ENCODE measurements around the gene ARHGAP6. TPM values are rescaled to one million over a fixed set of nuclear protein-coding genes. Genes with fewer than 3 reads are reported as not detected.

Gene ARHGAP6
- total and polyA plus RNA-seq, 7 donors, result 1.8 to 20.6 (median 6.4) TPM

DNA sequence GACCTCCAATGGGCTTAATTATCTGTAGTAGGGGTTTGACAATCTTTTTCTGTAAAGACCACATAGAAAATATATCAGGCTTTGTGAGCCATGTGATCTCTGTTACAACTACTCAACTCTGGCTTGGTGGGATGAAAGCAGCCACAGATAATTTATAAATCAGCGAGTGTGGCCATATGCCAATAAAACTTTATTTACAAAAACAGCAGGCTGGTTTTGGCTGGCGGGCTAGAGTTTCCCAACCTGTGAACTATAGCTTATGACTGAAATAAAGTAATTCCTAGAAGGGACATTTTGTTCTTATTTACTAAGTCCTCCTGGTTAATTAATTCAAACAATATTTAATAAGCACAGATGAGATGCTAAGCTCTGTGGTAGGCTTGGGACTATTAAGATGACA lies 408.4 kb downstream of the ARHGAP6 start:
- Histone ChIP-seq H3K27ac (no peak overlapping the region), H3K9me3 (no peaks in the 10 kb centered on the region), H3K4me1 (no peaks in the 10 kb centered on the region), H3K36me3 (ENCODE audit: insufficient read depth in 1 of 2, low read depth in 1 of 2) (no peaks in the 10 kb centered on the region), H3K27me3 (ENCODE audit: insufficient read depth in 3 of 3, low read length in 2 of 3) (no peaks in the 10 kb centered on the region), H3K4me3 (no peak overlapping the region)
- 57 to 89% (median 81%) methylated on average over 2 of the region's 2 CpGs for WGBS, 3 donors
- DNase-seq, result no peak
- no peak for ATAC-seq
- TF ChIP-seq, protein P1, sequence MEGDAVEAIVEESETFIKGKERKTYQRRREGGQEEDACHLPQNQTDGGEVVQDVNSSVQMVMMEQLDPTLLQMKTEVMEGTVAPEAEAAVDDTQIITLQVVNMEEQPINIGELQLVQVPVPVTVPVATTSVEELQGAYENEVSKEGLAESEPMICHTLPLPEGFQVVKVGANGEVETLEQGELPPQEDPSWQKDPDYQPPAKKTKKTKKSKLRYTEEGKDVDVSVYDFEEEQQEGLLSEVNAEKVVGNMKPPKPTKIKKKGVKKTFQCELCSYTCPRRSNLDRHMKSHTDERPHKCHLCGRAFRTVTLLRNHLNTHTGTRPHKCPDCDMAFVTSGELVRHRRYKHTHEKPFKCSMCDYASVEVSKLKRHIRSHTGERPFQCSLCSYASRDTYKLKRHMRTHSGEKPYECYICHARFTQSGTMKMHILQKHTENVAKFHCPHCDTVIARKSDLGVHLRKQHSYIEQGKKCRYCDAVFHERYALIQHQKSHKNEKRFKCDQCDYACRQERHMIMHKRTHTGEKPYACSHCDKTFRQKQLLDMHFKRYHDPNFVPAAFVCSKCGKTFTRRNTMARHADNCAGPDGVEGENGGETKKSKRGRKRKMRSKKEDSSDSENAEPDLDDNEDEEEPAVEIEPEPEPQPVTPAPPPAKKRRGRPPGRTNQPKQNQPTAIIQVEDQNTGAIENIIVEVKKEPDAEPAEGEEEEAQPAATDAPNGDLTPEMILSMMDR (IDR thresholded peaks at IDR 0.05), result no peak
- intact Hi-C loops (cut with DNase I), result no loop called here

- Histone ChIP-seq H3K27me3 (ENCODE audit: insufficient read depth in 3 of 3, low read length in 2 of 3) (no peaks in the 10 kb centered on the region), H3K36me3 (ENCODE audit: insufficient read depth in 1 of 2, low read depth in 1 of 2) (no peaks in the 10 kb centered on the region), H3K9me3 (no peaks in the 10 kb centered on the region), H3K27ac (no peak overlapping the region), H3K4me1 (no peaks in the 10 kb centered on the region), H3K4me3 (no peak overlapping the region)
- DNase-seq, result no peak
- TF ChIP-seq, protein P1 (IDR thresholded peaks at IDR 0.05), result no peak
- ATAC-seq, result no peak
- intact Hi-C loops (cut with DNase I), result no loop called here
- WGBS, 3 donors, result 85 to 93% (median 86%) methylated on average over 5 of the region's 5 CpGs
These were observed 411.2 kb downstream of the ARHGAP6 start for GRCh38 chrX:11254417-11255109.

- H3K27me3 ChIP-seq (ENCODE audit: insufficient read depth in 3 of 3, low read length in 2 of 3), result no peaks in the 10 kb centered on the region
- ATAC-seq (peak in 1 of 4 donors; percentile 30), DNase-seq (no peak)
- intact Hi-C loops (cut with DNase I), result no loop called here
- no peak overlapping the region for H3K27ac ChIP-seq
- whole genome bisulfite sequencing, 3 donors, result 16 to 23% (median 18%) methylated on average over 2 of the region's 2 CpGs
- no peaks in the 10 kb centered on the region for H3K9me3 ChIP-seq
- H3K4me3 ChIP-seq, result no peak overlapping the region
- H3K4me1 ChIP-seq, result no peaks in the 10 kb centered on the region
- H3K36me3 ChIP-seq (ENCODE audit: insufficient read depth in 1 of 2, low read depth in 1 of 2), result no peaks in the 10 kb centered on the region
- TF ChIP-seq, protein P1 (IDR thresholded peaks at IDR 0.05), result no peak
These were observed 421.1 kb downstream of the ARHGAP6 start for GRCh38 chrX:11244636-11245035.

DNA sequence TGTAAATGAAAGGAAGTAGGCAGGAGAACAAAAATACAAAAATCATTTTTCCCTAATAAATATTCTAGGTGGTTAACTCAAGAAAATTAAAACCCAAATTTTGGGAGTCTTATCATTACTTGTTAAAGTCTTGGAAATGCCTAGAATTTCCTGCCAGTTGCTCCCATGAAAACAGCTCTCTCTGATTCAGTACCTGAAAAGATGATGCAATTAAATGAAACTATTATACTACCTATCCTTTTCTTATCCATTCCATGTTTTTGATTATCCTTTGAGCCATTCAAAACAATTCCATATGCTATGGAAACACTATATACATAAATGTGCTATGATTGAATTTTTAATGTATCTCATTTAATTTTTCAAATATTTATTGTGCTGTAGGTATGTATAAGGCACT lies 423.0 kb downstream of the ARHGAP6 start:
- DNase-seq (no peak), ATAC-seq (no peak)
- no peaks in the 10 kb centered on the region for H3K9me3 ChIP-seq
- no peaks in the 10 kb centered on the region for H3K27me3 ChIP-seq (ENCODE audit: insufficient read depth in 3 of 3, low read length in 2 of 3)
- TF ChIP-seq, protein P1 (IDR thresholded peaks at IDR 0.05), result no peak
- H3K4me3 ChIP-seq, result no peak overlapping the region
- intact Hi-C loops (cut with DNase I), result no loop called here
- no peak overlapping the region for H3K27ac ChIP-seq
- no peaks in the 10 kb centered on the region for H3K4me1 ChIP-seq
- no peaks in the 10 kb centered on the region for H3K36me3 ChIP-seq (ENCODE audit: insufficient read depth in 1 of 2, low read depth in 1 of 2)

GRCh38 chrX:11241720-11242119 lies 424.0 kb downstream of the ARHGAP6 start:
- WGBS, 3 donors, result 71 to 90% (median 85%) methylated on average over 2 of the region's 2 CpGs
- Histone ChIP-seq H3K27ac (no peak overlapping the region), H3K36me3 (ENCODE audit: insufficient read depth in 1 of 2, low read depth in 1 of 2) (no peaks in the 10 kb centered on the region), H3K9me3 (no peaks in the 10 kb centered on the region), H3K4me3 (no peak overlapping the region), H3K27me3 (ENCODE audit: insufficient read depth in 3 of 3, low read length in 2 of 3) (no peaks in the 10 kb centered on the region), H3K4me1 (no peaks in the 10 kb centered on the region)
- TF ChIP-seq, protein P1 (IDR thresholded peaks at IDR 0.05), result no peak
- ATAC-seq, result peak in 2 of 4 donors; percentile 30 to 37
- intact Hi-C loops (cut with DNase I), result no loop called here
- no peak for DNase-seq
